Stimulated activated CD4-positive, alpha-beta T cell treated with anti-CD3 and anti-CD28 coated beads, Interleukin-1b, Interleukin-23, amount 100 ng/mL, for 24 hours (primary cell): ENCODE data around the gene TRIM14.
"Not testable (repeated sequence)": the region's sequence is repeated elsewhere in the genome, so short reads cannot be mapped to it uniquely, and the experiment has no call there.

ENCODE experiments used
- DNase-seq, 4 experiments: peaks; one replicate each; pipeline ENCODE4 v3.0.0-alpha.2; 2020; ENCODE audit warnings: low read depth in 4 of 4, low spot score in 1 of 4

Gene TRIM14

GRCh38 chr9:98050351-98050750 lies 68.7 kb downstream of the TRIM14 start:
- no peak for DNase-seq

DNA sequence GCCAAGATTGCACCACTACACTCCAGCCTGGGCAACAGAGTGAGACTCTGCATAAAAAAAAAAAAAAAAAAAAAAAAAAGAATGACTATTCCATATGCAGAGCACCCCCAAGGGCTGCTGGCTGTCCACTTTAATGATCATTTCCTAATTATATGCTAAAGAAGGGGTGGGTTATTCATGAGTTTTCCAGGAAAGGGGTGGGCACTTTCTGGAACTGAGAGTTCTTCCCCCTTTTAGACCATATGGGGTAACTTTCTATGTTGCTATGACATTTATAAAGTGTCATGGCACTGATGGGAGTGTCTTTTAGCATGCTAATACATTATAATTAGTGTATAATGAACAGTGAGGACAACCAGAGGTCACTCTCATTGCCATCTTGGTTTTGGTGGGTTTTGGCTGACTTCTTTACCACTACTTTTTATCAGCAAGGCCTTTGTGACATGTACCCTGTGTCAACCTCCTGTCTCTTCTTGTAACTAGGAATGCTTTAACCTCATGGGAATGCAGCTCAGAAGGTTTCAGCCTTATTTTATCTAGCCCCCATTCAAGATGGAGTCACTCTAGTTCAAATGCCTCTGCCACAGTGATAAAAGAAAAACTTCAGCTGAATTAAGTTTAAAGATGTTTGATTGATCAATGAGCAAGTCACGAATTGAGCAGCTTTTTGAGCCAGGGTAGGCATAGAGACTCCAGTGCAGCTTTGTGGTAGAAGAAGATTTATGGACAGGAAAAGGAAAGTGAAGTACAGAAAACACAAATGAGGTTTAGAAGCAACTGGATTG lies 69.5 kb downstream of the TRIM14 start:
- DNase-seq, result no peak

DNA sequence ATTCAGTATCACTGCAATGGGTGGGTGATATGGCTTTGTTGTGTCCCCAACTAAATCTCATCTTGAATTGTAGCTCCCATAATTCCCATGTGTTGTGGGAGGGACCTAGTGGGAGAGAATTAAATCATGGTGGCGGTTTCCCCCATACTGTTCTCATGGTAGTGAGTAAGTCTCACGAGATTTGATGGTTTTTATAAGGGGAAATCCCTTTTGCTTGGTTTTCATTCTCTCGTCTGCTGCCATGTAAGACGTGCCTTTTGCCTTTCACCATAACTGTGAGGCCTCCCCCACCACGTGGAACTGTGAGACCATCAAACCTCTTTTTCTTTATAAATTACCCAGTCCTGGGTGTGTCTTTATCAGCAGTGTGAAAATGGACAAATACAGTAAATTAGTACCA lies 72.0 kb downstream of the TRIM14 start:
- no peak for DNase-seq

- no peak for DNase-seq
Observed at GRCh38 chr9:98046180-98046543, 72.9 kb downstream of the TRIM14 start.

DNA sequence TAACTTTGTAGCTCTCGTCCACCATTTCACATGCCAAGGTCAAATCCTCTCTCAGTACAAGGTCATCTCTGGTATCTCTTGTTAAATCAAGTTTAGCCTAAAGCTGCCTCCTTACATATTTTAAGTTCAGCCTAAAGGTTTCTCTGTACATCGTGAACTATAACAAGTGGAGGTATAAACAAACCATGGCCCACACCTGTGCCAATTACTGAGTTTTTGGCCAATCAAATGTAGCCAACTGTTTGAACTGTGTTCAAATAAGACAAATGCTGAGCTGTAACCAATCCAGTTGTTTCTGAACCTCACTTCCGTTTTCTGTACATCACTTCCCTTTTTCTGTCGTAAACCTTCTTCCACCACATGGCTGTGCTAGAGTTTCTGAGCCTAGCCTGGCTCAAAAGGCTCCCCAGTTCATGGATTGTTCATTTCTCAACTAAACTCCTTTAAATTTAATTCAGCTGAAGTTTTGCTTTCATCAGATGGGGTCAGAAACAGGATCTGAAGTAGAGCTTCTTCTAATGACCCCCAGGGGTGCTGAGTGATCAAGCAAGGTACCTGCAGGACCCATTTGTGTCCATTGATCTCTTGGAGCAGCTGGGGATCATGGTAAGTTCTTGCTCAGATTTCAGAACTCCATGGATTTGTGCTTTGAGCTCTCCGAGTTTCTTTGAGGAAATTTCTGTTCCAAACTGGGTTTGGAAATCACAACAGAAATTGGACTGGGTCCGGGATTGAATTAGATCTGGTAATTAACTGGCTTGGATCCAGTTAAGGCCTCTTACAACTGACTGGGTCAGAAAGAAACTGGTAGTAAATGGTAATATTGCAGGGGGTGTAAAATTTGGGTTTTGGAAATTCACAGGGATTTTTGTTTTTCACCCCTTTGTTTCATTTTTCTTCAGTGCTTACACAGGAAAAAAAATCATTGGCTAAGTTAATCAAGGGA lies 73.5 kb downstream of the TRIM14 start:
- DNase-seq, result peak in 1 of 4 experiments; percentile 12

GRCh38 chr9:98043915-98044314 lies 75.1 kb downstream of the TRIM14 start:
- no peak for DNase-seq

GRCh38 chr9:98040212-98040611 lies 78.8 kb downstream of the TRIM14 start:
- DNase-seq, result no peak

GRCh38 chr9:98039607-98040017 lies 79.4 kb downstream of the TRIM14 start:
- no peak for DNase-seq

- no peak for DNase-seq
Observed at GRCh38 chr9:98038958-98039357, 80.1 kb downstream of the TRIM14 start.

GRCh38 chr9:98037357-98037756 lies 81.7 kb downstream of the TRIM14 start:
- no peak for DNase-seq

DNA sequence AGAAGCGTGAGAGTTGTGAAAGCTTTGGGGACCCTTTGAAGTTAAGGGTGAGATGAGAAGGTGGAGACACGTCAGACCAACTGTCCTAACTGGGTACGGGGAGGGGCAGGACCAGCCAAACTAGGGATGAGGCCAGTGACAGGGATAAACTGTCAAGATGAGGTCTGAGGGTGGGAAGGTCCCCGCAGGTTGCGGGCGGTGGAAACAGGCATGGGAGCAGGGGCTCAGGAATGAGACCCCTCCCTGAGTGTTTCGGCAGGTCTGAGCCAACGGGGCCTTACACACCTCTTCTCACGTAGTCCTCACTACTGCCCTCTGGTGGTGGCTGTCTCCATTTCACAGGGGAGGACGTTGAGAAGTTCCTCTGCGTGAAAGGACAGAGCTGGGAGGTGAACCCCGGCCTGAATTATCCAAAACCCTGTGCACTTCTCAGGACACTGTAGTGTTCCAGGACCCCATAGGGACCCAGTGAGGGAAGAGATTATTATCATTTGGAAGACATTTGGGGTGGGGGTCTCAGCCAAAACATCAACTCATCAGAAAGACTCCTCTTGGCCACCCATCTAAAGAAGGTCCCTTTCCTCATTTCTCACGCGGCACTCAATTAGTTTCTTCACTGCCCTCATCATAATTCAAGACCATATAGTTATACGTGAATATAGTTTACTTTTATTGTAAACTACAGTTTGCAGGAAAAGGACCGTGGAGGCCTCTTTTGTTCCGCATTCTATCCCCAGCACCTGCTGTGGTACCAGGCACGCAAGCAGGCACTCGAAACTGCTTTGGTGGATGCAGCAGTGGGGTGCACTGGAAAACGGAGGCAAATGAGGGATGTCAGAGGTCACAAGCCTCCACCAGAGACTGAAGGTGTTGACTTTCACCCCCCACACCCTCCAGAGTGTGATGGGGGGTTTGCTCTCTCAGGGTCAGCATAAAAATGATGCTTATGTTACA lies 84.2 kb downstream of the TRIM14 start:
- DNase-seq, result peak; percentile 84 to 94 (median 88)

GRCh38 chr9:98031935-98032334 lies 87.1 kb downstream of the TRIM14 start:
- no peak for DNase-seq

DNA sequence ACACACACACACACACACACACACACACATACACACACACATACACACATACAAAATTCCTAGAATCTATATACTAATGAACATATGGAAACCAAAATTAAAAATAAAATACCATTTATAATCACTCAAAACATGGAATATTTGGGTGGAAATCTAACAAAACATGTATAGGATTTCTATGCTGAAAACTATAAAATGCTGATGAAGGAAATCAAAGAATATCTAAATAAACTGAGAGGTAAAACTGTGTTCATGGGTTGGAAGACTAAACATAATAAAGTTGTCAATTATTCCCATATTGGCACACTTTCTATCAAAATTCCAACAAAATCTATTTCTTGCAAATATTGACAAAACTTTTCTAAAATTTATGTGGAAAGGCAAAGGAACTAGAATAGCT lies 87.9 kb downstream of the TRIM14 start:
- DNase-seq, result no peak

- no peak for DNase-seq
Observed at GRCh38 chr9:98024702-98025101, 94.3 kb downstream of the TRIM14 start.

DNA sequence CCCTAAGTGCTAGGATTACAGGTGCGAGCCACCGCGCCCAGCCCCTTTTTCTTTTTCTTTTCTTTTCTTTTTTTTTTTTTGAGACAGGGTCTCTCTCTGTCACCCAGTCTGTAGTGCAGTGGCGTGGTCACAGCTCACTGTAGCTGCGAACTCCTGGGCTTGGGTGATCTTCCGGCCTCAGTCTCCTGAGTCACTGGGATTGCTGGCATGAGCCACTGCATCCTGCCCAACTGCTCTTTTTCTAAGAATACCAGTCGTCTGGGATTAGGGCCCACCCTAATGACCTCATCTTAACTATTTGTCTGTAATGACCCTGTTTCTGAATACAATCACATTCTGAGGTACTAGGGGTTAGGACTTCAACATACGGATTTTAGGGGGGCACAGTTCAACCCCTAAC lies 96.6 kb downstream of the TRIM14 start:
- DNase-seq, result no peak

- no peak for DNase-seq
Observed at GRCh38 chr9:98021306-98022040, 97.5 kb downstream of the TRIM14 start.

DNA sequence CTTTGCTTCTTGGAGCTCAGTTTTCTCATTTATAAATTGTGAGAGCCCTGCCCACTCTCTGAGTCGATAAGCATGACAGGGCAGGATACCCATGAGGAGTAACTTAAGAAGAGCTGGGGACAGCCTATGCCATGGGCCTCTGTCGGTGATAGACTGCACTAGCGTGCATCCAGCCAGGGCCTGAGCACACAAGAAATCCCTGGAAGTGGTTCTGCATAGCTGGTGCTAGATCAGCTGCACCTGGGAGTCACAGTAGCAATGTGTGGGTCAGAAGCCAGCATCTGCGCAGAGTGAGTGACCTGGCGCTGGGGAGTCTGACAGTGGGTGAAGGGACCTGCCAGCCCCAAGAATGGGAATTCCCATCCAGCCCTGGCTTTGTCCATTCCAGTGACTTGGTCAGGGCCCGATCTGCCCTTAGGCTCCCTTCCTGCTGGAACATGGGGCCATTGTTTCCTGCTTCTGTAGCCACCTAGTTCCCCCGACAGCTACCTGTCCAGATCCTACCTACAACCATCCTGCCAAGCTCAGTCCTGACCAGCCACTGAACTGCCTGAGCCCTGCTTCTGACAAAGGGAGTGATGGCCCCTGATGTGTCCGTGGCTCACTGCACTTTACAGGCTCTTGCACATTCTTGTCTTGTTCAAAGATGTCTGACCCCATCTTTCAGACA lies 98.4 kb downstream of the TRIM14 start:
- DNase-seq, result no peak

DNA sequence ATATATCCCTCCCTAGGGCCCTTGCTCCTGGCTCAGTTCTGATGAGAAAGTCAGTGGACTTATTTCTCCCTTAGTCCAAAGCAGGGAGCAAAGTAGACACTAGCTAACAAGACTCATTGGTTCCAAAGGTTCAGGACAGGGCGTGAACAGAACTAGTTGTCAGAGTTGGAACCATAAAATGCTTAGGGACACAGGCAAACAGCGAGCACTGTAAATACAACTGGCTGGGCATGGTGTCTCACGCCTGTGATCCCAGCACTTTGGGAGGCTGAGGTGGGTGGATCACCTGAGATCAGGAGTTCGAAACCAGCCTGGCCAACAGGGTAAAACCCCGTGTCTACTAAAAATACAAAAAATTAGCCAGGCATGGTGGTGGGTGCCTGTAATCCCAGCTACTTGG lies 99.2 kb downstream of the TRIM14 start:
- not testable (repeated sequence) for DNase-seq
